NCI-H2081 treated with DMSO at 0.1 percent for 48 hours (cell line): ENCODE data around the gene IL1RAPL2.
"Not testable (repeated sequence)": the region's sequence is repeated elsewhere in the genome, so short reads cannot be mapped to it uniquely, and the experiment has no call there.

Experiments
- DNase-seq: peaks from one replicate; lab custom pipeline; 2025; lab: John Stamatoyannopoulos, UW

IL1RAPL2 gene

DNA sequence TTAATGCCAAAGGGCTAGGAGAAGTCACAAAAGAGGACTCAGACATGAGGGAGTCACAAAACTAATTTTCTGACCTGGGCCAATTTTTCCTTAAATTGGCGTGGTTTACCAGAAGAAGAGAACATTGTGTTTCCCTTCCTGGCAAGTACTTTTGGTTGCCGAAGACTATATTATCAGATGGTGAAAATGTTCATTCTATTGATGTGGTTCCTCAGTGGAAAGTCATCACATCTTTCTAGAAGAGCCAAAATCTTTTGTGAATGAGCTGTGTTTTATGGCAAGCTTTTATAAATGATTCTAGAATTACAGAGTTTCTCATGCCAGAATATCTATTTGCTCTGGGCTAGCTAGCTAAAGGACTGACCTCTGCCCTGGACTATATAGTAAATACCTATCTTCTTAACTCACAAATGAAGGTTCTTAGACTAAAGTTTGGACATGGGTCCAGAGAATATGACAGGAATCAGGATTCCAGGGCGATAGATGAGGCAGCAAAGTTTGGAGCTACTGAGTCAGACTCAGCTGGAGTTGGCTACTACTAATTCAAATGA is 288.9 kb downstream of the IL1RAPL2 start:
- no peak for DNase-seq

DNA sequence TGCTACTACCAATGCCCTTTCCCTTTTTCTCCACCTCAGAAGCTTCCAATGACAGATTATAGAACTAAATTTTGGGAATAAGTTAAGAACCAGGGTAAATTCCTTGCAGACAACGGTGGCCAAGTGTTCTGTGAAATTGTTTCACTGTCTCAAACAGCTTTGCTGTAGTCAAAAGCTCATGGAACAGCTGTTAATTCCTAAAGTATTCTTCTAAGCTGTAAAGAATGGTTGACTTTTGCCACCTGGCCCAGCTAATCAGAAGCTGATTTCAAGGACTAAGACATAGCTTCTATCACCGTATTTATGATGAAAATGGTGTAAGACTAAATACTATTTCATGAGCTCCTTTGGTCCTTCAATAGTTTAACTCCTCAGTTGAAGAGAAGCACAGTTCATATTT is 297.5 kb downstream of the IL1RAPL2 start:
- no peak for DNase-seq

DNA sequence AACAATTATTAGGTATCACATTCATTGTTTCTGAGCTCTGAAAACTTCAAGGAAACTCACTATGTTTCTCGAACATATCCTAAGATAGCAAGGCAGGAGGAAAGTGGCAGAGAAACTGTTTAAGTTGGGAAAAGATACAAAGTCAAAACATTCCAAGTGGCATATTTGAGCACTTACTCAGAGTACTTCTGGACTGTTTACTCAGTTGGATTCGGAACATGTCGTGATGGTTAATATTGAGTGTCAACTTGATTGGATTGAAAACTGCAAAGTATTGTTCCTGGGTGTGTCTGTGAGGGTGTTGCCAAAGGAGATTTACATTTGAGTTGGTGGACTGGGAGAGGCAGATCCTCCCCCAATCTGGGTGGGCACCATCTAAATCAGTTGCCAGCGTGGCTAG is 298.3 kb downstream of the IL1RAPL2 start:
- no peak for DNase-seq

DNA sequence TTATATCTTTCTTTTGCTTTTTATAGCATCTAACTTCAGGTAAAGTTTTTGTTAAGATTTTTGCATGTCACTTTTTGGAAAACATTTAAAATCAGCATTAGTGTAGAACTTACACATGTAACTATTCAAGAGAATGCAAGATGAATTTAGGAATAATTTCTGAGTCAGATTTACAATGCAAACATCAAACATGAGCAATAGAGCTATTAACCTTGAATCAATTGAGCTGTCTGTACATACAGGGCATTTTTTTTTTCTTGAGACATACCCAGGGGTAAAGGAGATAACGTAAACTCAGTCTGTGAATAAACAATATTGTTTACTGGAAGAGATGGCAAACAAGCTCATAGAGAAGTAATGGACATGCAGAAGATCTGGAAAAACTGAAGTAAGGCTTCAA is 311.5 kb downstream of the IL1RAPL2 start:
- DNase-seq: no peak

DNA sequence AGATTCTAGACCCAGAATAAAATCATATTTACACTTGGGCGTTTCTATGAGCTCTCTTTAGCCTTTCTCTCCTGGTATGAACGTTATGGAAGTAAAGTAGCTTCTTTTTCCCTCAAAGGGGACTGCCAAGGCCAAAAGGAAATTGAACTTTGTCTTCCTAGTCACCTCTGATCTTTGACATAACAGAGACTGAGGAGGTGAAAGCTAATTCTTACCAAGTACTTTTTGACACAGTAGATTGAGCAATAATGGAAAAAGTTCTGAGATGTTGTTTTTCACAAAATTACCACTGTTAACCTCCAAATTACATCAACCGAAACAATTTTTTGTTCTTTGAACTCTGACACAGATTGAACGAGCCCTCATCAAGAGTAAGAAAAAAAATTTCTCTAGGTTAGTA is 336.1 kb downstream of the IL1RAPL2 start:
- no peak for DNase-seq

DNA sequence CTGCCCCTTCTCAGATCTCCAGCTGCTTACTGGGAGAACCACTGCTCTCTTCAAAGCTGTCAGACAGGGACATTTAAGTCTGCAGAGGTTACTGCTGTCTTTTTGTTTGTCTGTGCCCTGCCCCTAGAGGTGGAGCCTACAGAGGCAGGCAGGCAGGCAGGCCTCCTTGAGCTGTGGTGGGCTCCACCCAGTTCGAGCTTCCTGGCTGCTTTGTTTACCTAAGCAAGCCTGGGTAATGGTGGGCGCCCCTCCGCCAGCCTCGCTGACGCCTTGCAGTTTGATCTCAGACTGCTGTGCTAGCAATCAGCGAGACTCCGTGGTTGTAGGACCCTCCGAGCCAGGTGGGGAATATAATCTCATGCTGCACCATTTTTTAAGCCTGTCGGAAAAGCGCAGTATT is 343.7 kb downstream of the IL1RAPL2 start:
- DNase-seq: not testable (repeated sequence)

DNA sequence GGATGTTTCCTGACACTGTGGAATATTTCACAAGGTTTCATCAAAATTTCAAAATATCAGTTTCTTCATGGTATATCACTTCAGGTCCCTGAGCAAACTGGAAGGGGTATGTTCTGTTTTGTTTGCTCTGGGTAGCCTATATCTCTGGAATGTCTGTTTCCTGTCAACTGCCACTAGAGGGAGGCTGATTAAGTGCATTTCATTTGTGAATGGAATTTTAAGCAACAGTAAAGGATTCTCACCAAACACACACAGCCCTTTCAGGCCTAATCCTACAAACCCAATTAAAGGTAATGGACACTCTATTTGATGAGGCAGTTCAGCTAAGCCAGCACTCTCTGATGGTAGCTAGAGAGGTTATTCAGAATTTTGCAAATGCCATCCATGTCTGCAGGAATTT is 347.3 kb downstream of the IL1RAPL2 start:
- DNase-seq: no peak

DNA sequence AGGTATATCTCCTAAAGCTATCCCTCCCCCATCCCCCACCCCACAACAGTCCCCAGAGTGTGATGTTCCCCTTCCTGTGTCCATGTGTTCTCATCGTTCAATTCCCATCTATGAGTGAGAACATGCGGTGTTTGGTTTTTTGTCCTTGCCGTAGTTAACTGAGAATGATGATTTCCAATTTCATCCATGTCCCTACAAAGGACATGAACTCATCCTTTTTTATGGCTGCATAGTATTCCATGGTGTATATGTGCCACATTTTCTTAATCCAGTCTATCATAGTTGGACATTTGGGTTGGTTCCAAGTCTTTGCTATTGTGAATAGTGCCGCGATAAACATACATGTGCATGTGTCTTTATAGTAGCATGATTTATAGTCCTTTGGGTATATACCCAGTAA is 348.7 kb downstream of the IL1RAPL2 start:
- DNase-seq: not testable (repeated sequence)

DNA sequence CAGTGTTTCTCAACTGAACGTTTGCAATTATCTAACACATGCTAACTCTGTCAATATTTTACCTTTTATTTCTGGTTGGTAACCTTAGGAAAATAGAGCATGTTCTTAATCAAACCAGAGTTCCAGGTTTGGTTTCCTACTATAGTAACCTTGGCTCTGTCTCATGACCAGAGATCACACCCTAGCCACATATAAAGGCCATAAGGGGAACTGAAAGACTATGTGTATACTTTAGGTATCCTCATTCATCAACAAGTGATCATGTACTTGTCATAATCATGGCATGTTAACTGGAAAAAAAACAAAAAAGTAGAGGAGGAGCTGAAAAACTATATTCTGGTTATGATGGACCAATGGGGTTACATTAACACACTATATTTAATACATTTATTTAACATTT is 352.1 kb downstream of the IL1RAPL2 start:
- DNase-seq: no peak

DNA sequence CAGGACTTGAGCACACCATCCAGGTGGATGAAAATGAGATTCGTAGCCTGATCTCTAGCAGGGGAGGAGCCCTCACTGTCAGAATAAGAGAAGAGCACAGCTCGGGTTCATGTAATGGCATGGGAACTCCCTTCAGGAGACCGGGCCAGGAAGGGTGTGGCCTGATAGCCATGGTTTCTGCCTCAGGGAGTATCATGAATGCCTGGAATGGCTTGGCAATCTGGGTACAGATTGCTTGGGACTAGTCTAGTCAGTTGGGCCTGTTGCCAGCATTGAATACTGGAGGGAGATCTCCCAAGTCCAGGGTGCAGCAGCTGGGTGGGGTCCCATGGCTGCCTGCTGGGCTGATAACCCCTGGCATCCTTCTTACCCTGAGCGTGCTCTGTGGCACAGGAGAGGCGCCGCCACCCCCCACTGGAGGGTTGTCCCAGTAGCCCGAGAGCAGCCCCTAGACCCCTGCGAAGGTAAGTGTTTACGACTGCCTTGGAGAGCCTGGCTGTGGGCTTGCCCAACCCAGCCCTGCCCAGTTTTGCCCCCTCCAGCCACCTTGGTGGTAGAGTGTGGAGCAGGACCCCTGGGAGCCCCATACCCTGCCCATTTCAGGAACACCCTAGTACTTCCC is 355.7 kb downstream of the IL1RAPL2 start:
- no peak for DNase-seq

DNA sequence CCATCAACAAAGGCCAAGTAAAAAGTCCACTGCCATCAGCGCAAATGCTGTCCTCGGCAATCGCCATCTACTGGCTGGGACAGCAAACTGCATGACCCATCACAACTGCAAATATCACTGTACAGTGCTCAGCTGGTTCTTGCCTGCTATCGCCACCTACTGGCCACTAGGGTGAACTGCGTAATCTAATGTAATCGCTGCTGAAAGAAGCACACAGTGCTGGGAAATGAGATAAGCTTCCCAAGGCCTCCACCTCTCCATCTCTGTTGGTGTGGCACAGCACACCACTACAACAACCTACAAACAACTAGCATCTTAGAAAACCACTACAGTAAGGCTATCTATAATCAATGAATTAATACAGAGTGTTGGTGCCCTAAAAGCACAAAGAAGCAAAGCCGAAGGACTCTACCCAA is 356.2 kb downstream of the IL1RAPL2 start:
- DNase-seq: peak; percentile 43

DNA sequence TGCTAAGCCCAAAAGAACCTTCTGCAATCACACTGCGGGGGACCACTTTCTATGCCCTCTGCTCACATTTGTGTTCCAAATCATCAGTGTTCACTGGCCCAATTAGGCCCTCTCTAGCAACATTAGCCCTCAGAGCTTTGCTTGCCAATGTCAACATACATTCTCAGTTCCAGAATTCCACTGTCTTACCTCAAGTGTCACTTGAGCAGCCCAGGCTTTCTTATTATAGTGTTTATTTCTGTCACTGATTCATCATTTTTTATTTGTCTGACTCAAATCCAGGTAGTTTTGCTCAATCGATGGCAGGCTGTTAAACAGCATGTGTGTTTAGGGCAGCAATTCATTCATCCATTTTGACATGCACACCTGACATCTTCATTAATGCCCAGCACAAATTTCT is 363.3 kb downstream of the IL1RAPL2 start:
- DNase-seq: no peak

DNA sequence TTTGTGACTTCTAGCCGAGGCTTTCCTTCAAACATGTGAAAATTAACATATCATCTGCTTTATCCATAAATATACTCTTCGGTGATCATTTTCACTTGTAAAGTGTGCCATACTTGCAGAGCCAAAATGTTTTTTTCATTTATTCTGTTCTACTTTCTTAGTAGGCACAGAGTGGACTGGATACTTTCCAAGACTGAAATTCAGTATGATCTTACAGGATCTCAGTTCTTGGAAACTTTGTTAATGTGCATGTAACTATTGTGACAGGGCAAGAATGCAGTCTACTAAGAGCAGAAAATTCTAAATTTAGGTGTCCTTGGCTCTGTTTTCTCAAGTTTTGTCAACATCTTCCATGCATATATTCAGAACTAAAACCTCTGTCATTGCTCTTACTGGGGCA is 369.6 kb downstream of the IL1RAPL2 start:
- DNase-seq: no peak

DNA sequence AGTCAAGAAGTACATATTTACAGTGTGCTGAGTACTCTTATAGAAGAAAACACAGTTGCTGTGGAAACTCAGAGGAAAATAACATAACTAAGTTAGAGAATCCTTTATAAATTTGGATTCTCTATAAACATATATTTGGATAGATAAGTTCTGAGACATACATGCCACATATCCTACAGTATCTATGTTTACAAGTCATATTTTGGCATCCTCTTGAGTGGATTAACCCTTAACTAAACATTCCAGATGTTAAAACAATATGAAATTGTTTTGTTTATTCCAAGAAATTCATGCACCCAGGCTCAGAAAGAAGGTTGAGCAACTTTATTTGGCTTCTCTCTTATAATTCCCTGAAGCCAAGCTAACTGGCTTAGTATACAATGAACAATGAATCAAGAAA is 387.3 kb downstream of the IL1RAPL2 start:
- no peak for DNase-seq

DNA sequence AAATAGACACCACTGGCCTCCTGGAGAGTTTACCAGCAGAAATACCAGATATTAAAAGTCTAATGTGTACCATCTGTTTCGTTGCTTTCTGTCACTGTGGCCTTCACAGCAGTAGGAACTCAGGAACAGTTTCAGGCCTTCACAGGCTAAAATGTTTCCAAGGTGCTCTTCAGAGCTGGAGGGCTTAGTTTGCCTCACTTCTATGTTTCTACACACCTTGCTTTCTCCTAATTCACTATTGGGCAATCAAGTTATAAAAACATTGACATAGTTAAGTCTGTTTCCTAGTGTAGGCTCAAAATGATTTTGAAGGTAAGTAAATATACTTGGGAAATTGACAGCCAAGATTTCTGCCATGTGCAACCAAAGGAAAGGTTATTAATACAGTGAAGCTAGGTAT is 395.9 kb downstream of the IL1RAPL2 start:
- no peak for DNase-seq

DNA sequence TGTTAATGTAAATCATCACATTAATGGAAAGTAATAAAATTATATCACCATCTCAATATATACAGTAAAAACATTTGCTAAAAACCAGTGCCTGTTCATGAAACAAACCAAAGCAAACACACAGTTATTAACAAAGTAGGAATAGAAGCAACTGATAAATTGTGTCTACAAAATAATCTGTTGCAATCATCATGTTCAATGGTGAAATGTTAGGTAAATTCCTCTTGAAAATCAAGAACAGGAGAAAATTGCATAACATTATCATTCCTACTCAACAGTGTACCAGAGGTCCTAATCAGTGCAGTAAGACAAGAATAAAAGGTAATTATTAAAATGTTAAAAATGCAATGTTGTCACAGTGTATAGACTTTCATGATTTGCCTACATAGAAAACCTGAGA is 402.2 kb downstream of the IL1RAPL2 start:
- DNase-seq: no peak

DNA sequence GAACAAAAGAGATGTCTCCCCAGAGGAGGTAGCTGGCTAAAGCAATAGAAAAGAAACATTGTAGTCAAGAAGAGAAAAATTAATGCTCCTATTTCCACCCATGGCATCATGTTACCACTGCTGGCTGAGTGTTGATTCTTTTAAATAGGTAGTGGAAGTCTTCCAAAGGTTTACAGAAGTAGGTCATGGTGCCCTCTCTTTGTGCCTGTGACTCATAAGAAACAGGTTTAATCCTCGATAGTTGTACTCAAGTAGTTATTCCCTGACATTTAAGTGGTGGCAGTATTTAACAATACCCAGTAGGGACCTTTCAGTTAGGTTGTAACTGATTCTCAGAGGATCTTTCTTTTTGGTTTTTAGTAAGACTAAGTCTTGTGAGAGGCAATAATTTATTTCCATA is 406.7 kb downstream of the IL1RAPL2 start:
- DNase-seq: no peak

DNA sequence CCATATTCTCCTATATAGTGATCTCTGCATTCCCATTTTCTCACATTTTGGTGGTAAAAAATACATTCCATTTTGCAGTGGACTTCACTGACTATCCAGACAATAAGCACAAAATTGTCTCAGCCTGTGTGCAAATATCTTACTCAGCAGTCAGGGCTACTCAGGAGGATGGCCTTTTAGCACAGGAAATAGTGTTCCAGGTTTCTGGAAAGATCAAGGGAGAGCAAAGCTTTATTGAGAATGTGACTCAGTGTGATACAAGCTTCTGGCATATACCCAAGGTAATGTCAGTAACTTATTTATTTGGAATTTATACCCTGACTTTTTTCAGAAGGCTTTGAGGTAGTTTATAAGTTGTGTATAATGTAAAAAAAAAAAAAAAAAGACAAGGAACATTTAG is 421.1 kb downstream of the IL1RAPL2 start:
- no peak for DNase-seq

DNA sequence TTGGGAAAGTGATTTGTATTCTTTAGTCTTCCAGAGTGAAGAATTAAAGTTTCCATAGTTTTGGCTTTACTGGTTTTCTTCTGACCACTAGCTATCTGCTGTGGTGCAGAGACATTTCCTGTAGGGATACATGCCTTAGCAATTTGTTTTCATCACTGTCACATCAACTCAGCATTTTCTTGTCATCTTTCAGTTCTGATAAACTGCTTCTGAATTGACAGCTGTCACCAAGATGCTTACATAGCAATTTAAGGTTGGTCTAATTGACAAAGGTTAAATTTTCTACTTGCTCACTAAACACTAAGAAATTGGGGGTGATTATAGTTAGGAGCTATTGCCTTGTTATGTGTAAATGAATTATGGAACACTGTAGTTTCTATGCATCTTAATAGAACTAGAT is 422.0 kb downstream of the IL1RAPL2 start:
- no peak for DNase-seq

DNA sequence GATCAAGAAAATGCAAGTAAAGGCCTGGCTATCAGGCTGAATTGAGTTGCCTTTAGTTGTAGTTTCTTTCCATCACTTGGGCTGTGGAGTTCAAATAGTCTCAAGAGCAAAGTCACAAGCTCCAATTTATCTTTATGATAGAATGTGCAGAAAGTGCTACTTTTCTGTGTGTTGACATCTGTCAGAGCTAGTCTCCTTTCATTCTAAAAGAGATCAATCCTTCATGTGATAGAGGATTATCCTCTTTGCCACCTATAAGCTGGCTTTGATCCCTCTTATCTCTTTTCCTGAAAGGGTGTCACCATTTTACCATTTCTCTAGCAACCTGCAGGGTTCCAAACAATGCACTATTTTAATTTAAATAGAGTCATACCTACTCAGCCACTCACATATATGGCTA is 429.5 kb downstream of the IL1RAPL2 start:
- DNase-seq: no peak

DNA sequence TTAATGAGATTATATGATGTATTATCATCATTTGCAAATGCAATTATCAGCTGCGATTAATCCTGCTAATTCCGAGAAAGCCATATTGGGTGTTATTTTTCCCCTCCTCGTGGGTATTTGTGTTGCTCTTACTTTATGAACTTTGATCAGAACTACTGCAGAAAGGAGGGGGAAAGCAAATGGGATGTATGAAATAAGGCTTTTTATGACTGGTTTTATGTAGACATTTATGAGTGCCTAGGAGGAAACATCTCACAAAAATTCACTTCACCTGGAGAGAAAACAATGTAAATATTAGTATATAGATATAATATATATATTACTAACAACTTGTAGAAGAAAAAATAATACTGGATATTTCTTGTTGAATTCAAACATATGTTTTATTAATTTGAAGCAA is 440.1 kb downstream of the IL1RAPL2 start:
- no peak for DNase-seq

DNA sequence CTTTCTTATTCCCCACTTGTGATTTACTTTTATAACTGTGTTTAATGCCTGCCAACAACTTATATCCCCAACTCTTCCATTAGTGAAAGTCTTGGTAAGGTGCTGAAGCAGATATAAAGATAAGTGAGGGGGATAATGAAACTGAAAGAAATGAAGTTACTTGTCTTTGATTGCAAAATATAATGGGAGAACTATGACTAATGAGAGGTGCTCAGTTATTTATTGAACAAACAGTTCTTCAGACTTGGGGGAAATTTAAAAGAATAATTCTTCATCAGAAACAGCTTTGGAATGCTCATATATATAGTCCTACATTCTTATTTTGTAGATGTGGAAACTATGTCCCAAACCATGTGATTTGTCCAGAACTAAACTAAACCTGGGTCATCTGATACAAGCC is 441.0 kb downstream of the IL1RAPL2 start:
- no peak for DNase-seq

DNA sequence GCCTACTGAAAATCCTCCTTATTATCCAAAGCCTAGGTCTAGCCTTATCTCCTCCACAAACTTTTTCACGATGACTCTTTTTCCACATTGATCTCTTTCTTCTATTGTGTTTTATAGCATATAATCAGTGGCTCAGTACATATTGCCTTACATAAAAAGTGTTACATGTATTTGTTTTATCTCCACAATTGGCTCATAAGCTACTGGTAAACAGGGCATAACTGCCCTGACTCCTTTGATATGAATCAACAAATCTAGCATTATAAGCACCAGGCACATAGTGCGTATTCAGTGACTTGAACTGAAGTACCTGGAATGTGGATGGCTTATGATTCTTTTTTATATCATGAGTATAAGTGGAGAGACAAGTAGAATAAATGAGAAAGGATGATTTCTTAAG is 447.7 kb downstream of the IL1RAPL2 start:
- no peak for DNase-seq

DNA sequence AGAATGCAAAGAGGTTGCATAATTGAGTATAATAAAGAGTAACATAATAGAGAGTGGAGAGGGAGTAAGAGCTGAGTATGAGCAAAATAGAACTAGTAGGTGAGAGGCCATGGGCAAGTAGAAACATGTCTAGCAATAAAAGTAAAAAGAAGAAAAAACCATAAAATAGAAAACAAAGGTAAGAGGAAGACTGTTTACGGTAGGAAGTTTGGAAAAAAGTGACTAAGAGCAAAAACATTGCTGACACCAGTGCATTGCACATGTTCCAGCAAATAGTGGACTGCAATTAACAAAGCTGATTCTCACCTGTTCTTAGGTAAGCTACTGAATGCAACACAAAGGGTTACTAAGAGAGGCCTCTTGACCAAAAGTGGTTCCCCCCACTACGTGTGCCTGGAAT is 451.6 kb downstream of the IL1RAPL2 start:
- no peak for DNase-seq

DNA sequence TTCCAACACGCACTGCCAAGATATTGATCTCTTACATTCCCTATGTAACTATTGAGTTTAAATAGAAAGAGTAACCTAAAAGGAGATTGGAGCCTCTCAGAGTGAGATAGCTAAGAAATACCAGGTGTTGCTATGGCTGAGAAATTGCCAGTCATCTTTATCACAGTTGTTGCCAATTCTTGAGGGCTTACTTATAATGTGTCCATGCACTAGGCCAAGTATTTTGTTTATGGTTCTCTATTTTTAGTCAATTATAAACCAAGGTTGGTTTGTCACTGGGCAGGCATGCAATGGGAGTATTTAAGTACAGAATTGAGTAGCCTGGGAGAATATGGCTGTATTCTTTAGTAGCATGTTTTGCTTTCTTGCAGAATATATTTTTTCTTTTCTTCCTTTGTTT is 452.9 kb downstream of the IL1RAPL2 start:
- no peak for DNase-seq
